HG03066 (cell line): ENCODE results near the gene RAB7A.

ENCODE experiments used
- ATAC-seq: cut with Tn5 transposase; IDR thresholded peaks from one replicate; pipeline ENCODE4 v1.9.1; 2021; ENCODE audit warnings: low read depth; ENCODE audit not compliant: unreplicated experiment

Gene RAB7A

GRCh38 chr3:128726023-128727016, at the start of gene RAB7A:
RAB7A (plus strand) TSS chr3:128726183; CDS start chr3:128795368, 69,185 bp downstream.
- peak; percentile 91 for ATAC-seq

GRCh38 chr3:128679338-128679737, 46.6 kb upstream of the RAB7A start:
- no peak for ATAC-seq

- ATAC-seq: peak; percentile 92
Observed at GRCh38 chr3:128680603-128681368, 45.2 kb upstream of the RAB7A start.

GRCh38 chr3:128681369-128681829, 44.6 kb upstream of the RAB7A start:
- no peak for ATAC-seq

DNA sequence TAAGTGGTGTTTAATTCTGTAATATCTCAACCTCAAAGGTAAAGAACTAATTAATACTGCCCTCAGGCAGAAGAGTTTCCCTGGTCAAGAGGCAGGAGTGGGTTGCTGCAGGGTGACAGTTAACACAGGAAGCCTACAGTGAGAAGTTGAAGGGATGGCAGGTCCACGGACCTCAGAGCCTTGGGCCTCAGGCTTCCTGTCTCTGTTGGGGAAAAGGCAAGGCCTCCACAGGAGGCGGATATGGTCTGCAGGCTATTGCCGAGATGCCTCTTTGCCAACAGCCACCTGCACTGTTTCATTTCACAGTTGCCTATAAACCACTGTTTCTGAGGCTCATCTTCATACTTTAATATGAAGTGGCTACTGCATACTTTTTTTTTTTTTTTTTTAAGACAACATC, 42.0 kb upstream of the RAB7A start:
- ATAC-seq: no peak

- ATAC-seq: no peak
Observed at GRCh38 chr3:128684986-128685726, 40.8 kb upstream of the RAB7A start.

- ATAC-seq: no peak
Observed at GRCh38 chr3:128686465-128686864, 39.5 kb upstream of the RAB7A start.

DNA sequence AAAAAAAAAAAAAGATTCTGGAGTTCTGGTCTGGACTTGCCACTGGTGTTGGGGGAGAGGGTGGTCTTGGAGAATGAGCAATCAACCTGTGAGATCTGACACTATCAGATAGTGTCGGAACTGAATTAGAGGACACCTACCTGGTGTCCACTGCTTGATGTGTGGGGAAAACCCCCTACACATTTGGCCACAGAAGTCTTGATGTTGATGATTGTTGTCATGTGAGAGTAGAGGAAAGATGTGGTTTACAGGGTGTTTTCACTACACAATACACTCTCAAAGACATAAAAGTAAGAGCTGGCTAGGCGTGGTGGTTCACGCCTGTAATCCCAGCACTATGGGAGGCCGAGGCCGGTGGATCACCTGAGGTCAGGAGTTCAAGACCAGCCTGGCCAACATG, 36.9 kb upstream of the RAB7A start:
- no peak for ATAC-seq

GRCh38 chr3:128693696-128694095, 32.3 kb upstream of the RAB7A start:
- no peak for ATAC-seq

GRCh38 chr3:128697341-128697740, 28.6 kb upstream of the RAB7A start:
- no peak for ATAC-seq

- ATAC-seq: no peak
Observed at GRCh38 chr3:128698211-128699047, 27.6 kb upstream of the RAB7A start.

- no peak for ATAC-seq
Observed at GRCh38 chr3:128701342-128702212, 24.4 kb upstream of the RAB7A start.

- ATAC-seq: no peak
Observed at GRCh38 chr3:128702391-128702790, 23.6 kb upstream of the RAB7A start.

DNA sequence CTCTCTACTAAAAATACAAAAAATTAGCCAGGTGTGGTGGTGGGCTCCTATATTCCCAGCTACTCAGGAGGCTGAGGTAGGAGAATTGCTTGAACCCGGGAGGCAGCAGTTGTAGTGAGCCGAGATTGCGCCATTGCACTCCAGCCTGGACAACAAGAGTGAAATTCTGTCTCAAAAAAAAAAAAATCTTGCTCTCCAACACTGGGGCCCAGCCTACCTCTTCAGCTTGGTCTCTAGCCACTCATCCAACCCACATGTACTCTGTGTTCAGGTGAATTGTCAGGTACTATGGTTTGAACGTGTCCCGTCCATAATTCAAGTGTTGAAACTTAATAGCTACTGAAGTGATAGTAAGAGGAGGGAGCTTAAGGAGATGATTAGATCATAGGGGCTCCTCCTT, 22.4 kb upstream of the RAB7A start:
- ATAC-seq: no peak

DNA sequence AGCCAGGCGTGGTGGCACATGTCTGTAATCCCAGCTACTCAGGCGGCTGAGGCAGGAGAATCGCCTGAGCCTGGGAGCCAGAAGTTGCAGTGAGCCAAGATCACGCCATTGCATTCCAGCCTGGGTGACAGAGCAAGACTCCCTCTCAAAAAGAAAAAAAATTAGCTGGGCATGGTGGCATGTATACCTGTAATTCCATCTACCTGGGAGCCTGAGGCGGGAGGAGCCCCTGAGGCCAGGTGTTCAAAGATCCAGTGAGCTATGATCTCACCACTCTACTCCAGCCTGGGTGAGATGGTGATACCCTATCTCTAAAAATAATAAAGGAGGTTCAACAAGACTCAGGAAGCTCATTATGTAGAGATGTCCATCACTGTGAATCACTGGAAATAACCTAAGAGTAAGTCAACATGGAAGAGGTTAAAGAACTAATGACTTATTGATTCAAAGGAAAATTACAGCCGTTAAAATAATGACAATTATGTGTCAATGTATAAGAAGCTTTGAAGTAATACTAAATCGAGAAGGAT, 19.8 kb upstream of the RAB7A start:
- ATAC-seq: no peak

DNA sequence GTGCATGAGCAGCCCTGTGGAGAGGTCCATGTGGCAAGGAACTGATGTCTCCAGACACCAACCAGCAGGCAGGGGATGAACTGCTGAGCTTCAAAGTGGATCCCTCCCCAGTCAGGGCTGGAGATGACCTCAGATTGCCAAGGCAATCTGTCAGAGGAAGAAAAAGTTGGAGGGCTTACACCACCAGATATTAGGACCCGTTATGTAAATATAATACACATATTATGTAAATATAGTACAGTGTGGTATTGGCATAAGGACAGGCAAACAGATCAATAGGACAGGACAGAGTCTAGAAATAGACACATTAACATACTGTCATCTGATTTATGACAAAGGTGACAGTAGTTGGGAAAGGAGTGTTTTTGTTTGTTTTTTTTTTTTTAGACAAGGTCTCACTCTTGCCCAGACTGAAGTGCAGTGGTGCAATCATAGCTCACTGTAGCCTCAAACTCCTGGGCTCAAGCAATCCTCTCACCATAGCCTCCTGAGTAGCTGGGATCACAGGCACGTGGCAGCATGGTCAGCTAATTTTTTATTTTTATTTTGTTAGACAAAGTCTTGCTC, 18.0 kb upstream of the RAB7A start:
- no peak for ATAC-seq

DNA sequence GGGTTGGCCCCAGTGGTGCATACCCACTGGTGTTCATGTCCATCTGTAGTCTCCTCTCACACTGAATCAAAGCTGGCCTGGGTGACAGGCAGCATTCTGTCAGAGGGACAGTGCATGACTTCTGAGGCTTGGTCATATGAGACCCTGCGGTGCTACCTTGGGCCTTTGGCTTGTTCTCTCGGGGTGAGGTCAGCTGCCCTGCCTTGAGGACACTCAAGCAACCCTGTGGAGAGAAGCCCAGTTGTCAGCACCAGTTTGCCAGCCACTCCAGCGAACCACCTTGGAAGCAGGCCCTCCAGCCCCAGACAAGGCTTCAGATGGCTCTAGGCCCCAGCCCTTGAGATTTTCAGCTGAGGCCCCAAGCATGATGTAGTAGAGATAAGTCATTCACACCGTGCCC, 16.9 kb upstream of the RAB7A start:
- ATAC-seq: no peak

- ATAC-seq: no peak
Observed at GRCh38 chr3:128709506-128710210, 16.3 kb upstream of the RAB7A start.
